AG04450 (cell line): Measurements from ENCODE around the gene TRIO. TPM values are rescaled to one million over a fixed set of nuclear protein-coding genes. Genes with fewer than 3 reads are reported as not detected.

ENCODE experiments used
- CTCF ChIA-PET: fragments of 300-600, 350-600 bp; formaldehyde crosslinking; extraction: SDS; loops from one replicate; lab custom pipeline; 2022; ENCODE audit warnings: antibody characterized with exemption, inconsistent platforms; lab: Charles Lee
- POLR2A ChIA-PET: fragments of 350-600 bp; formaldehyde crosslinking; extraction: SDS; loops from one replicate; lab custom pipeline; 2021; ENCODE audit warnings: antibody characterized with exemption, inconsistent platforms; lab: Yijun Ruan, JAX
- DNase-seq: peaks from one replicate; pipeline ENCODE4 v3.0.0-alpha.2; 2011; ENCODE audit warnings: low read depth, low spot score
- H3K27ac ChIP-seq: one replicate; pipeline ENCODE4 v1.5.1; 2012; ENCODE audit warnings: low read depth, low read length, control low read depth
- H3K27me3 ChIP-seq: one replicate; pipeline ENCODE4 v1.6.0; 2012; ENCODE audit warnings: low read length; ENCODE audit not compliant: control insufficient read depth, insufficient read depth
- H3K4me3 ChIP-seq: 2 replicates; pipeline ENCODE4 v1.5.1; 2011; ENCODE audit warnings: mild to moderate bottlenecking, low read depth, low read length, control low read depth
- H3K9me3 ChIP-seq: 2 replicates; pipeline ENCODE4 v1.5.1; 2012; ENCODE audit warnings: low read length; ENCODE audit not compliant: control insufficient read depth, insufficient read depth
- CTCF ChIP-seq: IDR thresholded peaks from 2 replicates; pipeline ENCODE4 v1.5.1; 2011; ENCODE audit warnings: low read depth, low read length, control low read depth, inconsistent platforms
- polyA plus RNA-seq: library from polyadenylated mRNA; depleted of rRNA; stranded (reverse); fragments of >200 nt; gene quantifications from 2 replicates; pipeline ENCODE4 v1.2.3, GENCODE V29; 2011

Gene TRIO
- polyA plus RNA-seq, 1 experiment = 268 TPM

GRCh38 chr5:14521748-14522147, 378.6 kb downstream of the TRIO start:
- Histone ChIP-seq H3K27me3 (peaks cover 3% of the 10 kb centered on the region), H3K4me3 (no peak overlapping the region), H3K27ac (no peak overlapping the region), H3K9me3 (no peaks in the 10 kb centered on the region)
- ChIA-PET POLR2A (no interaction called here), CTCF (no interaction called here)
- TF ChIP-seq CTCF = no peak
- DNase-seq = no peak

GRCh38 chr5:14522721-14523120, 379.6 kb downstream of the TRIO start:
- ChIA-PET POLR2A (no interaction called here), CTCF (no interaction called here)
- DNase-seq = no peak

GRCh38 chr5:14523243-14524034, 380.3 kb downstream of the TRIO start:
- peaks cover 3% of the 10 kb centered on the region for H3K27me3 ChIP-seq
- no peak for TF ChIP-seq CTCF
- H3K9me3 ChIP-seq = no peaks in the 10 kb centered on the region
- no peak for DNase-seq
- no peak overlapping the region for H3K27ac ChIP-seq
- ChIA-PET POLR2A (no interaction called here), CTCF (no interaction called here)
- no peak overlapping the region for H3K4me3 ChIP-seq

More at GRCh38 chr5:14522721-14523120, 379.6 kb downstream of the TRIO start:
- no peak for TF ChIP-seq CTCF
- H3K27ac ChIP-seq = no peak overlapping the region
- H3K9me3 ChIP-seq = no peaks in the 10 kb centered on the region
- peaks cover 3% of the 10 kb centered on the region for H3K27me3 ChIP-seq
- H3K4me3 ChIP-seq = no peak overlapping the region

- H3K27me3 ChIP-seq = peaks cover 3% of the 10 kb centered on the region
- no peak for TF ChIP-seq CTCF
- no peak overlapping the region for H3K4me3 ChIP-seq
- H3K27ac ChIP-seq = no peak overlapping the region
- DNase-seq = no peak
- no peaks in the 10 kb centered on the region for H3K9me3 ChIP-seq
- CTCF ChIA-PET = no interaction called here
- POLR2A ChIA-PET = no interaction called here
These were observed 382.3 kb downstream of the TRIO start for GRCh38 chr5:14525397-14525796.

- H3K9me3 ChIP-seq = no peaks in the 10 kb centered on the region
- H3K4me3 ChIP-seq = no peak overlapping the region
- TF ChIP-seq CTCF = no peak
- CTCF ChIA-PET = no interaction called here
- DNase-seq = no peak
- peaks cover 7% of the 10 kb centered on the region for H3K27me3 ChIP-seq
- H3K27ac ChIP-seq = no peak overlapping the region
- POLR2A ChIA-PET = no interaction called here
These were observed 383.4 kb downstream of the TRIO start for GRCh38 chr5:14526493-14526892.
